NCI-H526 treated with DMSO at 0.1 percent for 48 hours (cell line): ENCODE measurements around the gene N4BP2L2.
"Not testable (repeated sequence)": the region's sequence is repeated elsewhere in the genome, so short reads cannot be mapped to it uniquely, and the experiment has no call there.

Source experiments
- DNase-seq: peaks from one replicate; lab custom pipeline; 2025; lab: John Stamatoyannopoulos, UW

The N4BP2L2 gene

GRCh38 chr13:32538621-32539246 is at the start of gene N4BP2L2:
TSS of gene N4BP2L2 (minus strand) at chr13:32538795. CDS start at chr13:32537027, 1,768 bp downstream.
- DNase-seq, result peak; percentile 97

GRCh38 chr13:32587811-32588170 is 49.2 kb upstream of the N4BP2L2 start:
- DNase-seq, result peak; percentile 37

GRCh38 chr13:32587011-32587810 is 48.6 kb upstream of the N4BP2L2 start:
- peak; percentile 76 for DNase-seq

GRCh38 chr13:32586080-32586900 is 47.7 kb upstream of the N4BP2L2 start, which contains the start of gene PDS5B:
TSS of gene PDS5B (plus strand) at chr13:32586452. CDS start at chr13:32648773, 62,321 bp downstream.
- peak; percentile 94 for DNase-seq

GRCh38 chr13:32585550-32586079 is 47.0 kb upstream of the N4BP2L2 start:
- DNase-seq, result no peak

- no peak for DNase-seq
Observed at GRCh38 chr13:32582991-32583390, 44.4 kb upstream of the N4BP2L2 start.

GRCh38 chr13:32582281-32582680 is 43.7 kb upstream of the N4BP2L2 start:
- DNase-seq, result no peak

GRCh38 chr13:32581177-32581786 is 42.7 kb upstream of the N4BP2L2 start:
- DNase-seq, result peak; percentile 31

- DNase-seq, result no peak
Observed at GRCh38 chr13:32577032-32577431, 38.4 kb upstream of the N4BP2L2 start.

- DNase-seq, result not testable (repeated sequence)
Observed at GRCh38 chr13:32575687-32576086, 37.1 kb upstream of the N4BP2L2 start.

GRCh38 chr13:32560842-32561241 is 22.2 kb upstream of the N4BP2L2 start:
- DNase-seq, result not testable (repeated sequence)

- no peak for DNase-seq
Observed at GRCh38 chr13:32555613-32556012, 17.0 kb upstream of the N4BP2L2 start.

- DNase-seq, result no peak
Observed at GRCh38 chr13:32553720-32554119, 15.1 kb upstream of the N4BP2L2 start.

GRCh38 chr13:32549788-32550187 is 11.2 kb upstream of the N4BP2L2 start:
- DNase-seq, result no peak

GRCh38 chr13:32548837-32549236 is 10.2 kb upstream of the N4BP2L2 start:
- no peak for DNase-seq

- no peak for DNase-seq
Observed at GRCh38 chr13:32545083-32545482, 6.5 kb upstream of the N4BP2L2 start.

- DNase-seq, result no peak
Observed at GRCh38 chr13:32542221-32542620, 3.6 kb upstream of the N4BP2L2 start.

- DNase-seq, result peak; percentile 65
Observed at GRCh38 chr13:32538143-32538620, 413 bp downstream of the N4BP2L2 start.

- no peak for DNase-seq
Observed at GRCh38 chr13:32537580-32538142, 934 bp downstream of the N4BP2L2 start.

GRCh38 chr13:32535748-32536147 is 2.8 kb downstream of the N4BP2L2 start:
- DNase-seq, result no peak

GRCh38 chr13:32535115-32535514 is 3.5 kb downstream of the N4BP2L2 start:
- DNase-seq, result no peak
